ENCODE results near the gene ARID1B. TPM values are rescaled to one million over a fixed set of nuclear protein-coding genes. Genes with fewer than 3 reads are reported as not detected.

ARID1B gene
- total RNA-seq, 6 experiments from 2014 or later = 32.5 to 44.3 (median 36.5) TPM

DNA sequence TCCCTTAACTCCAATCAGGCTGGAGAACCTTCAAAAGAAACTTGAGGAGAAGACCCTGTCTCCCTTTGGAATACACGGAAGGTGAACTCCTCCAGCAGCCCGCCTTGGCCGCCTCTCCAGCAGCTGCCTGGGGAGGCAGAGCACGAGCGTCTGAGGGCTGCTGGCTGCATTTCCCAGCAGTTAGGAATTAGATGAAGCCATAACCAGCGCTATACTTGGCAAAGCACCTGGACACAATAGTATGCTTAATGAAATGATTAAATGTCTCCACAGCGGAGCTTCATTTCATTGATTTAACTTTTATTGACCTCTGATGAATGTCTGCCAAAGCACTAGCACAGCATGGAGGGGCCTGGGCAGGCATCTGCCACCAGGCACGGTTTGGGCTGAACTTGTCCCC, 472.6 kb downstream of the ARID1B start:
- no peak for DNase-seq
- H3K27me3 Mint-ChIP-seq (ENCODE audit: insufficient read depth) = peaks cover 31% of the 10 kb centered on the region
- H3K27ac Mint-ChIP-seq = no peak overlapping the region
- peaks cover 12% of the 10 kb centered on the region for H3K4me1 Mint-ChIP-seq (ENCODE audit: low read depth)
- no peak for TF ChIP-seq CTCF (IDR thresholded peaks at IDR 0.05)
- H3K36me3 Mint-ChIP-seq (ENCODE audit: low read depth) = 0 out of 2 replicates have a peak, but pooled peaks cover 5% of the 10 kb centered on the region
- peaks cover 12% of the 10 kb centered on the region for H3K9me3 Mint-ChIP-seq
- no peak overlapping the region for H3K4me3 Mint-ChIP-seq

DNA sequence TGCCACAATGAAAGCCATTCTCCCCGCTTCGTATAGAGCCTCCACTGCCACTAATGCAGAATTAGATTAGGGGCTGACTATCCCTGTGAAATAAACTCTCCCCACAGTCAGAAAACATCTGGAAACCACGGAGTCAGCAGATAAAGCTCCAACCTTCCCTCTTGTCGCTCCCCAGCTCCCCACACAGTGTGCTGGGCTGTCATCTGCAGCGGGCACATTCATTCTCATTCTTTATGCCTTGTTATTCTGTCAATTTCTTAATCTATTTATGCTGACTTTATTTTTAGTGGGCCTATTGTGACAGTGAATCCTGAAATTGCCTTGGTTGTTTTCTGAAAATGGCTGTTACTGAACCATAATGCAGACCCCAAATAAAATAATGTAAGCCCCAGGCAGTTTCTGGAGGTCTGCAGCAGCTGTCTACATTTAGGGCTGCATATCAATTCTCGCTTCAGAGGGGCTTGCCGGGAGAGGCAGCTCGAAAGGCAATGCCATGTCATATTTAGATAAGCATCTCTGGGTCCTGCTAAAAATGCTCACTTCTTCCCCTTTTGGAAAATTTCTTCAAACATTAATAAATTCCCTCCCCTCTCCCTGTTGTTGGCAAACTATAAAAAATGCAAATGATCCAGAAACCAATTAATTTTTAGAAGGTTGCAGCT, 474.5 kb downstream of the ARID1B start:
- Mint-ChIP-seq H3K27me3 (ENCODE audit: insufficient read depth) (peaks cover 40% of the 10 kb centered on the region), H3K27ac (no peak overlapping the region), H3K4me3 (no peak overlapping the region), H3K4me1 (ENCODE audit: low read depth) (no peaks in the 10 kb centered on the region), H3K9me3 (peaks cover 12% of the 10 kb centered on the region), H3K36me3 (ENCODE audit: low read depth) (0 out of 2 replicates have a peak, but pooled peaks cover 5% of the 10 kb centered on the region)
- no peak for TF ChIP-seq CTCF (IDR thresholded peaks at IDR 0.05)
- DNase-seq = no peak

DNA sequence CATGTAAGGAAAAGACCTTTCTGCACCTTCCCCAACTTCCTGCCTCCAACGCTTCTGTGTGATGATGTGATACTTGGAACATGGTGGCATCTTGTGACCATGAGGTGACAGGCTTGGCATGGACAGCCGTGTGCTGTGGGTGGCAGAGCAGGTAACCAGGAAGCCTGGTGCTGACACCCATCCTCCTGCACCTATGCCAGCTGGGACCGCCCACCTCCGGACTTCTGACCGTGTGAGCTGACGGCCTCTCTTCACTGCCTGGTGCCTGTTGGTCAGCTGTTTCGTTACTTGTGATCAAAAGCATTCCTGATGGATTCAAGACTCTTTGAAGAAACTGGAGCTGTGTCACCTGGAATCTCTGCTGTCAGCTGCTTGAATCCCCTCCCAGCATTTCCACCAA, 475.8 kb downstream of the ARID1B start:
- DNase-seq = no peak
- Mint-ChIP-seq H3K9me3 (peaks cover 10% of the 10 kb centered on the region), H3K27me3 (ENCODE audit: insufficient read depth) (peaks cover 41% of the 10 kb centered on the region), H3K27ac (no peak overlapping the region), H3K4me3 (no peak overlapping the region), H3K36me3 (ENCODE audit: low read depth) (0 out of 2 replicates have a peak, but pooled peaks cover 5% of the 10 kb centered on the region), H3K4me1 (ENCODE audit: low read depth) (no peaks in the 10 kb centered on the region)
- no peak for TF ChIP-seq CTCF (IDR thresholded peaks at IDR 0.05)

DNA sequence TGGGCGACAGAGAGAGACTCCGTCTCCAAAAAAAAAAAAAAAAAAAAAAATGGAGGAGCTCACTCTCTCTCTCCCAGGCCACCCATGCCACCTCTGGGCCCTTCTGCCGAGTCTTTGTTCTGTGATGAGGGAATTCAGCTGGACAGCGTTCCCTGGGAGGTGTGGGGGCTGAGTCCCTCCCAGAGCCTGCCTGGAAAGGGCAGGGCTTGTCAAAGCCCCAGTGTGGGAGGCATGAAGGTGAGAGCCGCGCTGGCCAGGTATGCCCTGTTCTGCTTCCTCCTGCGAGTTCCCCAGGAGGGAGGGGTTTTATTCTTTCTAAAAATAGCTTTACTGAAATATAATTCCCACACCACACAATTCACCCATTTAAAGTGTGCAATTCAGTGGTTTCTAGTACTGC, 476.5 kb downstream of the ARID1B start:
- Mint-ChIP-seq H3K4me1 (ENCODE audit: low read depth) (no peaks in the 10 kb centered on the region), H3K4me3 (no peak overlapping the region), H3K9me3 (peaks cover 3% of the 10 kb centered on the region), H3K27me3 (ENCODE audit: insufficient read depth) (peaks cover 45% of the 10 kb centered on the region), H3K27ac (no peak overlapping the region), H3K36me3 (ENCODE audit: low read depth) (no peaks in the 10 kb centered on the region)
- no peak for DNase-seq
- no peak for TF ChIP-seq CTCF (IDR thresholded peaks at IDR 0.05)

GRCh38 chr6:157254538-157254937, 477.4 kb downstream of the ARID1B start:
- H3K4me1 Mint-ChIP-seq (ENCODE audit: low read depth) = no peaks in the 10 kb centered on the region
- H3K27ac Mint-ChIP-seq = no peak overlapping the region
- no peaks in the 10 kb centered on the region for H3K9me3 Mint-ChIP-seq
- H3K36me3 Mint-ChIP-seq (ENCODE audit: low read depth) = no peaks in the 10 kb centered on the region
- DNase-seq = no peak
- TF ChIP-seq CTCF (IDR thresholded peaks at IDR 0.05) = no peak
- H3K27me3 Mint-ChIP-seq (ENCODE audit: insufficient read depth) = peaks cover 44% of the 10 kb centered on the region
- H3K4me3 Mint-ChIP-seq = no peak overlapping the region
